Epidermal melanocyte (primary cell): Measurements from ENCODE around the gene CCL1.
A peak's percentile ranks its signal among the peaks of the same experiment; 100 is the strongest.
"Not testable (repeated sequence)": the region's sequence is repeated elsewhere in the genome, so short reads cannot be mapped to it uniquely, and the experiment has no call there.

Experiments used
- DNase-seq: peaks from one replicate; pipeline ENCODE4 v3.0.0; 2011; ENCODE audit warnings: low spot score; ENCODE audit not compliant: insufficient read length

The CCL1 gene

GRCh38 chr17:34360601-34361270, 2.3 kb downstream of the CCL1 start:
- no peak for DNase-seq

DNA sequence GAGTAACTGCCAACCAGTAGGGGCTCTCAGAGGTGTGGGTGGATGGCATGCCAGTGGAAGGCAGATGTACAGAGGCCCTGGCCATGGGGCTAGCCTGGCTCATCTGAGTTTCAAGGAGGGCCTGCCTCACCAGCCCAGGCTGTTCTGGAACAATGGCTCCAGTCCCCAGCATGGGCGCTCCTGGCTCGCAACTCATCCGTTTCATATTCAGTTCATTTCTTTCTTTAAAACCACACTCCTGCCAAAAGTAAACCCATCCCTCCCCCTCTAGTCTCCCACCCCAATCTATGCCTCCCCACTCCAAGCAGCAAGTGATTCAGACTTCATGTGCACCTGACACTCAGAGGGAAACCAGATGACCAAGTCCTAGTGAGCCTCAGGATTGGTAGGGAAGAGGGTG, 4.4 kb downstream of the CCL1 start:
- no peak for DNase-seq

GRCh38 chr17:34357398-34357797, 5.6 kb downstream of the CCL1 start:
- no peak for DNase-seq

- no peak for DNase-seq
Observed at GRCh38 chr17:34356194-34356593, 6.8 kb downstream of the CCL1 start, which contains the start of gene CCL13. CCL13 (plus strand) TSS chr17:34356480; CDS start chr17:34356527, 47 bp downstream.

GRCh38 chr17:34354637-34355036, 8.4 kb downstream of the CCL1 start:
- no peak for DNase-seq

GRCh38 chr17:34352191-34352590, 10.8 kb downstream of the CCL1 start:
- no peak for DNase-seq

DNA sequence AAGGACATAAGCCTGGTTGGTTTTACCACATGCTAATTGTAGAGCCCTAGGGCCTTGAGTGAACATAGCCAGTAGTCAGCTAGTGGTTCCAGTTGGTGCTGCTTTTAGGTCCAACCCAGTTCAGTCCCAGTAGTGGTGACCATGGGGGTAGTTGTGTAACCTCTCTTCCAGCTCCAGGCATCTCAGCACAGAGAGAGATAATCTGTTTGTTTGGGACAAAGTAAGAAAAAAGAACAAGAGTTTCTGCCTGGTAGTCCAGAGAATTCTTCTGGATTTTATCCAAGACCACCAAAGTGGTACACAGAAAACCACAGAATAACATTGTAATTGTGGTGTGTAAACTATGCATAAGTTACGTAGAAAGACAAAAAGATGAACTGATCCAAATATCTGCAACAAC, 11.9 kb downstream of the CCL1 start:
- DNase-seq = no peak

DNA sequence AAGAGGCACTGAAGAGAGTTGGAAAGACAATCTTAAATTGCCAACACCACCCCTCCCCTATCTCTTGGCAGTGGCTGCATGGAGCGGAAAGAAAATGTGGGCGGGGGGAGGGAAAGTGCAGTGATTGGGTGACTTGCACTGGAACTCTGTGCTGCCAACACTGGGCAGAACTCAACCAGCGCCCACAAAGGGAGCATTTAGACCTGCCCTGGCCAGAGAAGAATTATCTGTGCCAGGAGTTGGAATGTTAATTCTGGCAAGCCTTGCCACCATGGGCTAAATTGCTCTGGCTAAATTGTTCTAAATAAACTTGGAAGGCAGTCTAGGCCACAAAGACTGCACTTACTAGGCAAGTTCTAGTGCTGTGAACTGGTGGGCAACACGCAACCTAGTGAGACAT, 13.3 kb downstream of the CCL1 start:
- no peak for DNase-seq

DNA sequence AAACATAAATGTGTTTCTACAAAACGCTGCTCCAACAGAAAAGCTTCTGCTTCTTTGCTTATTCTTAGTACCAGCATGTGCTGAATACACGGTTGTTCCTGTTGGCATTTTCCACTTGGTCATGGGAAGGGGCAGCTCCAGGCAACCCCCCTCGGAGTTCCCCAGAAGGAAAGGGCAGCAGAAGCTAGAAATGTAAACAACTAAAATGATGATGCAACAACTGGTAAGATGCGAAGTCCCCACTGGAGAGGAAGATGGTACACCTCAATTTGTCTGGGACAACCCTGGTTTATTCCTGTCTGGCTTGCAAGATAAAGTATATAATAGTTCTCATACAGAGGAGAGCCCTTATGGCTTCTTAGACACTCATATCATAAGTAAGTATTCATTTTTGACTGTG, 16.0 kb downstream of the CCL1 start:
- no peak for DNase-seq

DNA sequence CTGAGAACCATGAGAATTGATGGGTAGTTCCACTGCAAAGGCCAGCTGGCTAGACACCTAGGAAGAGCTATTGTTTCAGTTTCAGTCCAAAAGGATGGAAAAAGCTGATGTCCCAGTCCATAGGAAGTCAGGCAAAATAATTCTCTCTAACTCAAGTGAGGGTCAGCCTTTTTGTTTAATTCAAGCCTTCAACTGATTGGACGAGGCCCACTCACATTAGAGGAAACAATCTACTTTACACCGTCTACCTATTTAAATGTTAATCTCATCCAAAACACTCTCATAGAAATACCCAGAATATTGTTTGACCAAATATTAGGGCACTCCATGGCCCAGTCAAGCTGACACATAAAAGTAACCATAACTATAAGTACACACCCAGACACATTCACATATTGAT, 21.1 kb downstream of the CCL1 start:
- DNase-seq = no peak

- no peak for DNase-seq
Observed at GRCh38 chr17:34339138-34339770, 23.8 kb downstream of the CCL1 start.

DNA sequence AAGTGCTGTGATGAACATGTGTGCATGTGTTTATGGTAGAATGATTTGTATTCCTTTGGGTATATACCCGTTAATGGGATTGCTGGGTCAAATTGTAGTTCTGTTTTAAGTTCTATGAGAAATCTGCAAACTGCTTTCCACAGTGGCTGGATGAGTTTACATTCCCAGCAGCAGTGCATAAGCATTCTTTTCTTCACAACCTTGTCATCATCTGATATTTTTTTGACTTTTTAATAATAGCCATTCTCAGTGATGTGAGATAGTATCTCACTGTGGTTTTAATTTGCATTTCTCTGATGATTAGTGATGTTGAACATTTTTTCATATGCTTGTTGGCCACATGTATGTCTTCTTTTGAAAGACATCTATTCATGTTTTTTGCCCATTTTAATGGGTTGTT, 25.3 kb downstream of the CCL1 start:
- DNase-seq = no peak

- DNase-seq = not testable (repeated sequence)
Observed at GRCh38 chr17:34327580-34327979, 35.5 kb downstream of the CCL1 start.

- DNase-seq = no peak
Observed at GRCh38 chr17:34321964-34322363, 41.1 kb downstream of the CCL1 start.

DNA sequence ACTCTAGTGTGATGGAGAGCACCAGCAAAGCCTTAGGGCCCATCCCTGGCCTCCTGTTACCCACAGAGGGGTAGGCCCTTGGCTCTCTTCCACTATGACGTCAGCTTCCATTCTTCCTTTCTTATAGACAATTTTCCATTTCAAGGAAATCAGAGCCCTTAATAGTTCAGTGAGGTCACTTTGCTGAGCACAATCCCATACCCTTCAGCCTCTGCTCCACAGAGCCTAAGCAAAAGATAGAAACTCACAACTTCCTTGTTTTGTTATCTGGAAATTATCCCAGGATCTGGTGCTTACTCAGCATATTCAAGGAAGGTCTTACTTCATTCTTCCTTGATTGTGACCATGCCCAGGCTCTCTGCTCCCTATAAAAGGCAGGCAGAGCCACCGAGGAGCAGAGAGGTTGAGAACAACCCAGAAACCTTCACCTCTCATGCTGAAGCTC, 44.0 kb downstream of the CCL1 start, which contains the start of gene CCL8:
Gene CCL8 (plus strand): TSS at position 397 of the 445 bp plus-strand sequence. CDS start 67 bp downstream, outside the sequence.
- DNase-seq = no peak

- no peak for DNase-seq
Observed at GRCh38 chr17:34318474-34318873, 44.6 kb downstream of the CCL1 start.

- DNase-seq = peak; percentile 49
Observed at GRCh38 chr17:34314279-34314678, 48.8 kb downstream of the CCL1 start.

- DNase-seq = no peak
Observed at GRCh38 chr17:34313164-34313563, 49.9 kb downstream of the CCL1 start.

GRCh38 chr17:34312080-34312479, 51.0 kb downstream of the CCL1 start:
- no peak for DNase-seq

- no peak for DNase-seq
Observed at GRCh38 chr17:34311291-34311690, 51.7 kb downstream of the CCL1 start.
